Measurements from ENCODE around the gene EME1.

DNA sequence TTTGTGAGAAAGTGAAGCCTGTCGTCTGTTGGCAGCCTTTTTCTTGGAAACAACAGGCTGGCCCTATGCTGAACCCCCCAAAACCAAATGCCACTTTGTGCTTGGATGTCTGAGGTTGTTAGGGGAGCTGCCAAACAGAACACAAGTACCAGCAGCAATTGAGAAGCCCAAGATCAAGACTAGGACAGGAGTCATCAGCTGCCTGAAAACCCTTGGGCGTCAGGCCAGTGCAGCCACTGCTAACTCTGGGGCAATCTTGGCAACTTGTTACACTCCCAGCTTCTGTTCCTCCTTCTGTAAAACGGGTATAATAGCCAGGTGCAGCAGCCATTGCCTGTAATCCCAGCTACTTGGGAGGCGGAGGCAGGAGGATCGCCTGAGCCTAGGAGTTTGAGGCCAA, 33.5 kb downstream of the EME1 start:
- TF ChIP-seq POLR2AphosphoS5 (IDR thresholded peaks at IDR 0.05; ENCODE audit: low read depth, low read length), result no peak
- TF ChIP-seq POLR2A (IDR thresholded peaks at IDR 0.05; ENCODE audit: low read depth, low read length), result no peak

Measured in GM12892 (cell line).